Measurements from ENCODE around the gene CELF6.

The CELF6 gene

DNA sequence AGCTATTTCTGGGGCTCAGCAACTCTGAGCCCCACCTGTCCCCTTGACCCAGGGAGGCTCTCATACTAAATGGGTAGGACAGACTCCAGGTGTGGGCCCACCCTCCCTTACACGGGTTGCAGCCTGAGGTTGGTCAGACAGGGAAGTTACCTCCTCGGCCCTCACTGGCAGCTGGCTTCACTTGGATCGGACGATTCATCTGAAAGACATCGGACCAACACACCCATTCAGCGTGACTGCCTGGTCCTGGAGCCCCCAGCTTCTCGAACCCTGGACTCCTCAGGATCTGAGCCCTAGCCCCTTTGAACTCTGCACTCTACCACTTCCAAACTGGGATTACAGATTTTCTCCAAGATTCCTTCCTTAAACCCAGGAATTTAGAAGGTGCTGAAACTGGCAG, 15.4 kb downstream of the CELF6 start:
- TF ChIP-seq, protein P1, sequence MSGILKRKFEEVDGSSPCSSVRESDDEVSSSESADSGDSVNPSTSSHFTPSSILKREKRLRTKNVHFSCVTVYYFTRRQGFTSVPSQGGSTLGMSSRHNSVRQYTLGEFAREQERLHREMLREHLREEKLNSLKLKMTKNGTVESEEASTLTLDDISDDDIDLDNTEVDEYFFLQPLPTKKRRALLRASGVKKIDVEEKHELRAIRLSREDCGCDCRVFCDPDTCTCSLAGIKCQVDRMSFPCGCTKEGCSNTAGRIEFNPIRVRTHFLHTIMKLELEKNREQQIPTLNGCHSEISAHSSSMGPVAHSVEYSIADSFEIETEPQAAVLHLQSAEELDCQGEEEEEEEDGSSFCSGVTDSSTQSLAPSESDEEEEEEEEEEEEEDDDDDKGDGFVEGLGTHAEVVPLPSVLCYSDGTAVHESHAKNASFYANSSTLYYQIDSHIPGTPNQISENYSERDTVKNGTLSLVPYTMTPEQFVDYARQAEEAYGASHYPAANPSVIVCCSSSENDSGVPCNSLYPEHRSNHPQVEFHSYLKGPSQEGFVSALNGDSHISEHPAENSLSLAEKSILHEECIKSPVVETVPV (CRISPR knock-in tag; IDR thresholded peaks at IDR 0.05) = no peak
- TF ChIP-seq BACH2 (CRISPR knock-in tag; IDR thresholded peaks at IDR 0.05; ENCODE audit: borderline replicate concordance) = no peak
- no peak for TF ChIP-seq TCF4 (CRISPR knock-in tag; IDR thresholded peaks at IDR 0.05; ENCODE audit: borderline replicate concordance)
- TF ChIP-seq PPARA (CRISPR knock-in tag; IDR thresholded peaks at IDR 0.05; ENCODE audit: borderline replicate concordance) = no peak
- no peak for TF ChIP-seq ZC3H10 (CRISPR knock-in tag; IDR thresholded peaks at IDR 0.05)
- no peak for TF ChIP-seq RARB (CRISPR knock-in tag; IDR thresholded peaks at IDR 0.05)
- TF ChIP-seq ZFP30 (CRISPR knock-in tag; IDR thresholded peaks at IDR 0.05) = no peak
- no peak for TF ChIP-seq SNAI2 (CRISPR knock-in tag; IDR thresholded peaks at IDR 0.05)
- no peak for TF ChIP-seq ZFP3 (CRISPR knock-in tag; IDR thresholded peaks at IDR 0.05)
- no peak for ATAC-seq

DNA sequence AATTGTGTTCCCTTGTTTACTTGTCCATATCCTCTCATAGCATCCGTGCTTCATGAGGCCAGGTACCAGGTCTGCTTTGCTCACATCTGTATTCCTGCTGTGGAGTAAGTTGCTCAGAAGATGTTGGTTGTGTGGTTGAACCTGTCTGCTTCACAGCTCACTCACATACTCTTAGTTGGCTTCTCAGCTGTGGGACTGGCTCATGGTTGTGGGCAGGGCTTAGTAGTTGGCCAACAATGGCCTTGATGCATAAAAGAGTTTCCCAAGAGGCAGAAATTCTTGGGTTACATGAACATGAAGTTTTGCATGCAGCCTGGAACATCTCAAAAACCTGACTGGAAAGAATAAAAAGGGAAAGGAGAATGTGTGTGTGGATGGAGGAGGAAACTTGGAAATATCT, 17.0 kb downstream of the CELF6 start:
- TF ChIP-seq ZNF565 (CRISPR knock-in tag; conservative IDR thresholded peaks at IDR 0.05; ENCODE audit: low read depth) (no peak), ZNF70 (CRISPR knock-in tag; IDR thresholded peaks at IDR 0.05) (no peak)
- TF ChIP-seq, protein P2, sequence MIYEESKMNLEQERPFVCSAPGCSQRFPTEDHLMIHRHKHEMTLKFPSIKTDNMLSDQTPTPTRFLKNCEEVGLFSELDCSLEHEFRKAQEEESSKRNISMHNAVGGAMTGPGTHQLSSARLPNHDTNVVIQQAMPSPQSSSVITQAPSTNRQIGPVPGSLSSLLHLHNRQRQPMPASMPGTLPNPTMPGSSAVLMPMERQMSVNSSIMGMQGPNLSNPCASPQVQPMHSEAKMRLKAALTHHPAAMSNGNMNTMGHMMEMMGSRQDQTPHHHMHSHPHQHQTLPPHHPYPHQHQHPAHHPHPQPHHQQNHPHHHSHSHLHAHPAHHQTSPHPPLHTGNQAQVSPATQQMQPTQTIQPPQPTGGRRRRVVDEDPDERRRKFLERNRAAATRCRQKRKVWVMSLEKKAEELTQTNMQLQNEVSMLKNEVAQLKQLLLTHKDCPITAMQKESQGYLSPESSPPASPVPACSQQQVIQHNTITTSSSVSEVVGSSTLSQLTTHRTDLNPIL (CRISPR knock-in tag; IDR thresholded peaks at IDR 0.05; ENCODE audit: low read depth) = no peak
- no peak for ATAC-seq

DNA sequence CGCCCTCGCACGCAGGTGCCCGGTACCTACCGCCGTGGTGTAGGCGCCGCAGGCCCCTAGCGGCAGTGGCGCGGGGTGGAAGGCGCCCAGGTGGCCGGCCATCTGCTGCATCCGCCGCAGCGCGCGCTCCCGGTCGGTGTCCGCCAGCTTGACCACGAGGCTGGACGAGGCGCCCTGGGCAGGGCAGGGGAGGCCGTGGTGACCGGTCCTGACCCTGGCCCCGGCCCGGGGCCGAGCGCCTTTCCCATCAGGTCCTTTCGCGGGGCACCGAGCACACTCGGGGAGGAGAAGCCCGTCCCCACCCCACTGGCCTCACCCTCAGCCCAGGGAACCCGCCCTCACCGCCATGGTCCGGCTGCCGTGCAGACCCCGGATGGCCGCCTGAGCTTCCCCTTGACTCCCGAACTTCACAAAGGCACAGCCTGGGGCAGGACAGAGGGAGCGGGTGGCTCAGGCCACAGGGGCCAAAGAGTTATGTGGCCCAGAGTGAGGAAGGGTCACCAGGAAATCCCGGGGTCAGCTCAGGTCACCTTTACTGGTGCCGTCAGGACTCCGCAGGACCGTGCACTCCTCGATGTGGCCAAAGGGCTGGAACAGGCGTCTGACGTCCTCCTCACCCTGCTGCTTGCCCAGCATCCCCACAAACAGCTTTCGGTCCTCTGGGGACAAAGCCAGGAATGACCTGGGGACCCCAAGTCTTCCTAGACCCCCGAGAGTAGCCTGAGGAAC, 30.2 kb downstream of the CELF6 start:
- no peak for ATAC-seq
- TF ChIP-seq ZNF565 (CRISPR knock-in tag; conservative IDR thresholded peaks at IDR 0.05; ENCODE audit: low read depth) = no peak
- TF ChIP-seq, protein P1 (CRISPR knock-in tag; IDR thresholded peaks at IDR 0.05) = no peak
- TF ChIP-seq, protein P3, sequence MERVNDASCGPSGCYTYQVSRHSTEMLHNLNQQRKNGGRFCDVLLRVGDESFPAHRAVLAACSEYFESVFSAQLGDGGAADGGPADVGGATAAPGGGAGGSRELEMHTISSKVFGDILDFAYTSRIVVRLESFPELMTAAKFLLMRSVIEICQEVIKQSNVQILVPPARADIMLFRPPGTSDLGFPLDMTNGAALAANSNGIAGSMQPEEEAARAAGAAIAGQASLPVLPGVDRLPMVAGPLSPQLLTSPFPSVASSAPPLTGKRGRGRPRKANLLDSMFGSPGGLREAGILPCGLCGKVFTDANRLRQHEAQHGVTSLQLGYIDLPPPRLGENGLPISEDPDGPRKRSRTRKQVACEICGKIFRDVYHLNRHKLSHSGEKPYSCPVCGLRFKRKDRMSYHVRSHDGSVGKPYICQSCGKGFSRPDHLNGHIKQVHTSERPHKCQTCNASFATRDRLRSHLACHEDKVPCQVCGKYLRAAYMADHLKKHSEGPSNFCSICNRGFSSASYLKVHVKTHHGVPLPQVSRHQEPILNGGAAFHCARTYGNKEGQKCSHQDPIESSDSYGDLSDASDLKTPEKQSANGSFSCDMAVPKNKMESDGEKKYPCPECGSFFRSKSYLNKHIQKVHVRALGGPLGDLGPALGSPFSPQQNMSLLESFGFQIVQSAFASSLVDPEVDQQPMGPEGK (CRISPR knock-in tag; IDR thresholded peaks at IDR 0.05; ENCODE audit: borderline replicate concordance) = no peak
- no peak for TF ChIP-seq ZNF70 (CRISPR knock-in tag; IDR thresholded peaks at IDR 0.05)
- TF ChIP-seq PPARA (CRISPR knock-in tag; IDR thresholded peaks at IDR 0.05; ENCODE audit: borderline replicate concordance) = no peak
- TF ChIP-seq ZFP3 (CRISPR knock-in tag; IDR thresholded peaks at IDR 0.05) = no peak
- TF ChIP-seq ISL1 (CRISPR knock-in tag; IDR thresholded peaks at IDR 0.05) = no peak
- no peak for TF ChIP-seq ZNF8 (CRISPR knock-in tag; IDR thresholded peaks at IDR 0.05)
- TF ChIP-seq ZFP30 (CRISPR knock-in tag; IDR thresholded peaks at IDR 0.05) = no peak
- TF ChIP-seq, protein P2 (CRISPR knock-in tag; IDR thresholded peaks at IDR 0.05; ENCODE audit: low read depth) = no peak
- TF ChIP-seq GLIS3 (CRISPR knock-in tag; IDR thresholded peaks at IDR 0.05) = no peak
- no peak for TF ChIP-seq CSDC2 (CRISPR knock-in tag; IDR thresholded peaks at IDR 0.05)
- TF ChIP-seq, protein P4, sequence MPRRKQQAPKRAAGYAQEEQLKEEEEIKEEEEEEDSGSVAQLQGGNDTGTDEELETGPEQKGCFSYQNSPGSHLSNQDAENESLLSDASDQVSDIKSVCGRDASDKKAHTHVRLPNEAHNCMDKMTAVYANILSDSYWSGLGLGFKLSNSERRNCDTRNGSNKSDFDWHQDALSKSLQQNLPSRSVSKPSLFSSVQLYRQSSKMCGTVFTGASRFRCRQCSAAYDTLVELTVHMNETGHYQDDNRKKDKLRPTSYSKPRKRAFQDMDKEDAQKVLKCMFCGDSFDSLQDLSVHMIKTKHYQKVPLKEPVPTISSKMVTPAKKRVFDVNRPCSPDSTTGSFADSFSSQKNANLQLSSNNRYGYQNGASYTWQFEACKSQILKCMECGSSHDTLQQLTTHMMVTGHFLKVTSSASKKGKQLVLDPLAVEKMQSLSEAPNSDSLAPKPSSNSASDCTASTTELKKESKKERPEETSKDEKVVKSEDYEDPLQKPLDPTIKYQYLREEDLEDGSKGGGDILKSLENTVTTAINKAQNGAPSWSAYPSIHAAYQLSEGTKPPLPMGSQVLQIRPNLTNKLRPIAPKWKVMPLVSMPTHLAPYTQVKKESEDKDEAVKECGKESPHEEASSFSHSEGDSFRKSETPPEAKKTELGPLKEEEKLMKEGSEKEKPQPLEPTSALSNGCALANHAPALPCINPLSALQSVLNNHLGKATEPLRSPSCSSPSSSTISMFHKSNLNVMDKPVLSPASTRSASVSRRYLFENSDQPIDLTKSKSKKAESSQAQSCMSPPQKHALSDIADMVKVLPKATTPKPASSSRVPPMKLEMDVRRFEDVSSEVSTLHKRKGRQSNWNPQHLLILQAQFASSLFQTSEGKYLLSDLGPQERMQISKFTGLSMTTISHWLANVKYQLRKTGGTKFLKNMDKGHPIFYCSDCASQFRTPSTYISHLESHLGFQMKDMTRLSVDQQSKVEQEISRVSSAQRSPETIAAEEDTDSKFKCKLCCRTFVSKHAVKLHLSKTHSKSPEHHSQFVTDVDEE (CRISPR knock-in tag; IDR thresholded peaks at IDR 0.05) = no peak
- no peak for TF ChIP-seq RARB (CRISPR knock-in tag; IDR thresholded peaks at IDR 0.05)
- TF ChIP-seq, protein P5, sequence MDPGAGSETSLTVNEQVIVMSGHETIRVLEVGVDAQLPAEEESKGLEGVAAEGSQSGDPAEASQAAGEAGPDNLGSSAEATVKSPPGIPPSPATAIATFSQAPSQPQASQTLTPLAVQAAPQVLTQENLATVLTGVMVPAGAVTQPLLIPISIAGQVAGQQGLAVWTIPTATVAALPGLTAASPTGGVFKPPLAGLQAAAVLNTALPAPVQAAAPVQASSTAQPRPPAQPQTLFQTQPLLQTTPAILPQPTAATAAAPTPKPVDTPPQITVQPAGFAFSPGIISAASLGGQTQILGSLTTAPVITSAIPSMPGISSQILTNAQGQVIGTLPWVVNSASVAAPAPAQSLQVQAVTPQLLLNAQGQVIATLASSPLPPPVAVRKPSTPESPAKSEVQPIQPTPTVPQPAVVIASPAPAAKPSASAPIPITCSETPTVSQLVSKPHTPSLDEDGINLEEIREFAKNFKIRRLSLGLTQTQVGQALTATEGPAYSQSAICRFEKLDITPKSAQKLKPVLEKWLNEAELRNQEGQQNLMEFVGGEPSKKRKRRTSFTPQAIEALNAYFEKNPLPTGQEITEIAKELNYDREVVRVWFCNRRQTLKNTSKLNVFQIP (CRISPR knock-in tag; IDR thresholded peaks at IDR 0.05; ENCODE audit: borderline replicate concordance, low read depth) = no peak
